Measurements from ENCODE around the gene PRKN.

PRKN gene

GRCh38 chr6:162615016-162615705 lies 112.4 kb downstream of the PRKN start:
- peak; percentile 6 for DNase-seq (ENCODE audit: low read depth)

GRCh38 chr6:162613310-162613709 lies 114.3 kb downstream of the PRKN start:
- DNase-seq (ENCODE audit: low read depth) = no peak

GRCh38 chr6:162612613-162613012 lies 115.0 kb downstream of the PRKN start:
- DNase-seq (ENCODE audit: low read depth) = no peak

- DNase-seq (ENCODE audit: low read depth) = no peak
These were observed 117.2 kb downstream of the PRKN start for GRCh38 chr6:162610351-162610750.

GRCh38 chr6:162605881-162606280 lies 121.7 kb downstream of the PRKN start:
- DNase-seq (ENCODE audit: low read depth) = no peak

GRCh38 chr6:162603231-162604015 lies 124.1 kb downstream of the PRKN start:
- no peak for DNase-seq (ENCODE audit: low read depth)

GRCh38 chr6:162602759-162603158 lies 124.8 kb downstream of the PRKN start:
- DNase-seq (ENCODE audit: low read depth) = no peak

GRCh38 chr6:162596676-162597075 lies 130.9 kb downstream of the PRKN start:
- no peak for DNase-seq (ENCODE audit: low read depth)

- no peak for DNase-seq (ENCODE audit: low read depth)
These were observed 136.0 kb downstream of the PRKN start for GRCh38 chr6:162591517-162591916.

- DNase-seq (ENCODE audit: low read depth) = no peak
These were observed 145.4 kb downstream of the PRKN start for GRCh38 chr6:162581988-162582780.

GRCh38 chr6:162580619-162581018 lies 146.9 kb downstream of the PRKN start:
- DNase-seq (ENCODE audit: low read depth) = no peak

- peak; percentile 44 for DNase-seq (ENCODE audit: low read depth)
These were observed 151.6 kb downstream of the PRKN start for GRCh38 chr6:162576016-162576415.

GRCh38 chr6:162572240-162572639 lies 155.3 kb downstream of the PRKN start:
- DNase-seq (ENCODE audit: low read depth) = no peak

GRCh38 chr6:162568266-162568665 lies 159.3 kb downstream of the PRKN start:
- no peak for DNase-seq (ENCODE audit: low read depth)

GRCh38 chr6:162562041-162562440 lies 165.5 kb downstream of the PRKN start:
- no peak for DNase-seq (ENCODE audit: low read depth)

GRCh38 chr6:162560891-162561290 lies 166.7 kb downstream of the PRKN start:
- DNase-seq (ENCODE audit: low read depth) = no peak

- no peak for DNase-seq (ENCODE audit: low read depth)
These were observed 173.0 kb downstream of the PRKN start for GRCh38 chr6:162554531-162554930.

GRCh38 chr6:162546905-162547304 lies 180.7 kb downstream of the PRKN start:
- no peak for DNase-seq (ENCODE audit: low read depth)

GRCh38 chr6:162543221-162543620 lies 184.3 kb downstream of the PRKN start:
- no peak for DNase-seq (ENCODE audit: low read depth)

GRCh38 chr6:162541019-162541601 lies 186.5 kb downstream of the PRKN start:
- DNase-seq (ENCODE audit: low read depth) = peak; percentile 22

- peak; percentile 14 for DNase-seq (ENCODE audit: low read depth)
These were observed 188.2 kb downstream of the PRKN start for GRCh38 chr6:162539321-162539720.

- no peak for DNase-seq (ENCODE audit: low read depth)
These were observed 188.9 kb downstream of the PRKN start for GRCh38 chr6:162538643-162539064.

Measured in ELR (cell line).